ENCODE data around the gene ZEB1. TPM values are rescaled to one million over a fixed set of nuclear protein-coding genes. Genes with fewer than 3 reads are reported as not detected.

Gene ZEB1
- total RNA-seq, 2 donors from 2014 or later: 15.0 to 28.2 TPM

DNA sequence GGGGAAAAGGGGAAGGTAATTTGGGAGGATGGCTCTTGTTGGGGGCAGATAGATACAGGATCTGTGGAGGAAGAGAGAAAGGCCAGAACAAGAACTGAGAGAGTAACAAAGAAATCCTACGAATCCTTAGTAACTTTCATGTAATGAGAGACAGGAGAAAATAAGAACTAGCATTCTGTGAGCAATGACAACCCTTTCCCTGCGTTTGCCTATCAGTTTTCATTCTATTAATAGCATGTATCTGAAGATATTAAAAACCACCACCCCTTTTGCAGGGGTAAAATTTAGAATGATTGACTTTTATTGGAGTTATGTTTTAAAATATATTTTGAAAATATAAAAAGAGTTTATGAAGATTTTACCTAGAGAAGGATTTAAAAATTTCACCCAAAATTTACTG lies 132.8 kb downstream of the ZEB1 start:
- WGBS: 77% methylated on average over 2 of the region's 2 CpGs

DNA sequence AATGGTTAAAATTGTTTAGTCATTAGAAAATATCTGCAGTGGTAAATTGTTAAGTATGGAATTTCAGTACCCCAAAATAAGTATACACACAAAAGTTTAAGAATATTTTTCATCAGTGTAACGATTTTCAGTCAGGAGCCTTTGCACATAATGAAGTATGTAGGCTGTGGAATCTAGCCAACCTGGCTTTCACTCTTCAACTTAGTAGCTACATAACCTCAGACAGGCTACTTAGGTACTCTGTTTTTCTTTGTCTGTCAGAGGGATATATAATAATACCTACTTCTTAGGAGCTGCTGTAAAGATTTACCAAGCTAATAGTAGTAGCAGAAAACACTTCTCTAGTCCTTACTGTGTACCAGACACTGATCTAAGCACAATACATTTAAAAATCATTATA lies 137.5 kb downstream of the ZEB1 start:
- no peak overlapping the region for H3K4me3 ChIP-seq
- H3K27ac ChIP-seq: no peak overlapping the region
- TF ChIP-seq, protein P1, sequence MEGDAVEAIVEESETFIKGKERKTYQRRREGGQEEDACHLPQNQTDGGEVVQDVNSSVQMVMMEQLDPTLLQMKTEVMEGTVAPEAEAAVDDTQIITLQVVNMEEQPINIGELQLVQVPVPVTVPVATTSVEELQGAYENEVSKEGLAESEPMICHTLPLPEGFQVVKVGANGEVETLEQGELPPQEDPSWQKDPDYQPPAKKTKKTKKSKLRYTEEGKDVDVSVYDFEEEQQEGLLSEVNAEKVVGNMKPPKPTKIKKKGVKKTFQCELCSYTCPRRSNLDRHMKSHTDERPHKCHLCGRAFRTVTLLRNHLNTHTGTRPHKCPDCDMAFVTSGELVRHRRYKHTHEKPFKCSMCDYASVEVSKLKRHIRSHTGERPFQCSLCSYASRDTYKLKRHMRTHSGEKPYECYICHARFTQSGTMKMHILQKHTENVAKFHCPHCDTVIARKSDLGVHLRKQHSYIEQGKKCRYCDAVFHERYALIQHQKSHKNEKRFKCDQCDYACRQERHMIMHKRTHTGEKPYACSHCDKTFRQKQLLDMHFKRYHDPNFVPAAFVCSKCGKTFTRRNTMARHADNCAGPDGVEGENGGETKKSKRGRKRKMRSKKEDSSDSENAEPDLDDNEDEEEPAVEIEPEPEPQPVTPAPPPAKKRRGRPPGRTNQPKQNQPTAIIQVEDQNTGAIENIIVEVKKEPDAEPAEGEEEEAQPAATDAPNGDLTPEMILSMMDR (IDR thresholded peaks at IDR 0.05): no peak
- TF ChIP-seq POLR2A (IDR thresholded peaks at IDR 0.05): no peak
- TF ChIP-seq POLR2AphosphoS5 (IDR thresholded peaks at IDR 0.05): no peak
- no peaks in the 10 kb centered on the region for H3K4me1 ChIP-seq (replicated peaks)
- intact Hi-C loops (cut with DNase I): no loop called here
- no peaks in the 10 kb centered on the region for H3K27me3 ChIP-seq (replicated peaks; ENCODE audit: insufficient read depth)
- H3K9me3 ChIP-seq: no peaks in the 10 kb centered on the region
- WGBS: 60% methylated on average over 1 of the region's 1 CpG
- no peaks in the 10 kb centered on the region for H3K36me3 ChIP-seq
- no peak for DNase-seq (ENCODE audit: low spot score)

More for the DNA sequence above, 132.8 kb downstream of the ZEB1 start:
- intact Hi-C loops (cut with DNase I): no loop called here
- no peak overlapping the region for H3K27ac ChIP-seq
- H3K36me3 ChIP-seq: no peaks in the 10 kb centered on the region
- DNase-seq (ENCODE audit: low spot score): no peak
- no peaks in the 10 kb centered on the region for H3K4me1 ChIP-seq (replicated peaks)
- TF ChIP-seq, protein P1 (IDR thresholded peaks at IDR 0.05): no peak
- TF ChIP-seq POLR2A (IDR thresholded peaks at IDR 0.05): no peak
- no peak for TF ChIP-seq POLR2AphosphoS5 (IDR thresholded peaks at IDR 0.05)
- H3K4me3 ChIP-seq: no peak overlapping the region
- H3K9me3 ChIP-seq: no peaks in the 10 kb centered on the region
- H3K27me3 ChIP-seq (replicated peaks; ENCODE audit: insufficient read depth): no peaks in the 10 kb centered on the region

DNA sequence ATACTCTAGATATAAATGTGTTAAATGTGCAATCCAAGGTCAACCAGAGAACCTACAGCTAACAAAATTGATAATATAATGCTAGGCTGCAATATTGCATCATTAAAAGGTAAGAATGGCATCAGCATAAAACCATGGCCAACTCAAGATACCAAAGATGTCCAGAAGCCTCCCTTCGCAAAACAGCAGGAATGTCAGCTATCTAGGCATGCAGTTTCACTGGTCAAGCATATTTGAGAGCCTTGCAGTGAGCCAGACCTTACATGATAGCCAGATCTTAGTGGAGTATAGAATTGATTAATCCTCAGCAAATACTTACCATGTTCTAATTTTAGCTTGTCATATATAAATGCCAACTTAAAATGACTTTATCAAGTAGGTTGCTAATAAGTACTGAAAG lies 138.8 kb downstream of the ZEB1 start:
- no peaks in the 10 kb centered on the region for H3K4me1 ChIP-seq (replicated peaks)
- no peaks in the 10 kb centered on the region for H3K27me3 ChIP-seq (replicated peaks; ENCODE audit: insufficient read depth)
- intact Hi-C loops (cut with DNase I): no loop called here
- WGBS: 78% methylated on average over 1 of the region's 1 CpG
- H3K4me3 ChIP-seq: no peak overlapping the region
- H3K36me3 ChIP-seq: no peaks in the 10 kb centered on the region
- H3K9me3 ChIP-seq: no peaks in the 10 kb centered on the region
- TF ChIP-seq POLR2A (IDR thresholded peaks at IDR 0.05) (no peak), POLR2AphosphoS5 (IDR thresholded peaks at IDR 0.05) (no peak)
- TF ChIP-seq, protein P1 (IDR thresholded peaks at IDR 0.05): no peak
- no peak for DNase-seq (ENCODE audit: low spot score)
- H3K27ac ChIP-seq: no peak overlapping the region

DNA sequence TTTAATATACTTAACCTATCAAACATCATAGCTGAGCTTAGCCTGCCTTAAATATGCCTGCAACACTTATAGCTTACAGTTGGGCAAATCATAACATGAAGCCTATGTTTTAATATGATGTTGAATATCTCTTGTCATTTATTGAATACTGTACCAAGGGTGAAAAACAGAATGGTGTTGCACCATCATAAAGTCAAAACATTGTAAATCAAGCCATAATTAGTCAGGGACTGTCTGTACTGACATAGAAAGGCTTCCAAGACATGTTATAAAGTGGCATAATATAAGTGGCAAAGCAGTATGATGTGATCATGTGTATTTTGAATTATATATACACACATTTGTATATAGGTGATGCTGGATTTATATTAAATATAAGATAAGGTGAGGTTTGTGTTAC lies 140.0 kb downstream of the ZEB1 start:
- Histone ChIP-seq H3K27ac (no peak overlapping the region), H3K4me3 (no peak overlapping the region), H3K9me3 (peaks cover 2% of the 10 kb centered on the region), H3K36me3 (no peaks in the 10 kb centered on the region), H3K4me1 (replicated peaks) (no peaks in the 10 kb centered on the region), H3K27me3 (replicated peaks; ENCODE audit: insufficient read depth) (no peaks in the 10 kb centered on the region)
- no peak for DNase-seq (ENCODE audit: low spot score)
- TF ChIP-seq POLR2AphosphoS5 (IDR thresholded peaks at IDR 0.05) (no peak), POLR2A (IDR thresholded peaks at IDR 0.05) (no peak)
- TF ChIP-seq, protein P1 (IDR thresholded peaks at IDR 0.05): no peak
- intact Hi-C loops (cut with DNase I): no loop called here

DNA sequence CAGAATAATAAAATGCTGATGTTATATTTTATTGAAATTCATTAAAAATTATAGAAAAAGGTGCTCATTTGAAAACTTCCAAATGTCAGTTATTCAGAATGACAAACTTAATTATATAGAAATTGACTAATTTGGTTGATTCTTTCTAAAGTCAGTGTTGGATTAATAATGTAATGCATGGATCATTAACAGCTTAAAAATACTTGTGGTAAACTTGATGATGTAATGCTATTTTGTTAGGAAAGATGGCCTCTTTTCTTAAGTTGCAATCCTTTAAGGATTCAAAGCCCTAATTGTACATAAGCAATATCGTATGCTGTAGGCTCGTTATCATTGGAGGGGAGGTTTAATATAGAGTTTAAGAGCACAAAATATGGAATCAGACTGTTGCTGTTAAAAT lies 141.2 kb downstream of the ZEB1 start:
- Histone ChIP-seq H3K27ac (no peak overlapping the region), H3K4me3 (no peak overlapping the region), H3K36me3 (no peaks in the 10 kb centered on the region), H3K9me3 (peaks cover 3% of the 10 kb centered on the region), H3K4me1 (replicated peaks) (no peaks in the 10 kb centered on the region), H3K27me3 (replicated peaks; ENCODE audit: insufficient read depth) (no peaks in the 10 kb centered on the region)
- intact Hi-C loops (cut with DNase I): no loop called here
- DNase-seq (ENCODE audit: low spot score): no peak
- whole genome bisulfite sequencing: 83% methylated on average over 2 of the region's 2 CpGs
- TF ChIP-seq, protein P1 (IDR thresholded peaks at IDR 0.05): no peak
- TF ChIP-seq POLR2AphosphoS5 (IDR thresholded peaks at IDR 0.05): no peak
- no peak for TF ChIP-seq POLR2A (IDR thresholded peaks at IDR 0.05)

Data from prostate gland (tissue), 2 donors.